ENCODE results near the gene PSENEN.

PSENEN gene

DNA sequence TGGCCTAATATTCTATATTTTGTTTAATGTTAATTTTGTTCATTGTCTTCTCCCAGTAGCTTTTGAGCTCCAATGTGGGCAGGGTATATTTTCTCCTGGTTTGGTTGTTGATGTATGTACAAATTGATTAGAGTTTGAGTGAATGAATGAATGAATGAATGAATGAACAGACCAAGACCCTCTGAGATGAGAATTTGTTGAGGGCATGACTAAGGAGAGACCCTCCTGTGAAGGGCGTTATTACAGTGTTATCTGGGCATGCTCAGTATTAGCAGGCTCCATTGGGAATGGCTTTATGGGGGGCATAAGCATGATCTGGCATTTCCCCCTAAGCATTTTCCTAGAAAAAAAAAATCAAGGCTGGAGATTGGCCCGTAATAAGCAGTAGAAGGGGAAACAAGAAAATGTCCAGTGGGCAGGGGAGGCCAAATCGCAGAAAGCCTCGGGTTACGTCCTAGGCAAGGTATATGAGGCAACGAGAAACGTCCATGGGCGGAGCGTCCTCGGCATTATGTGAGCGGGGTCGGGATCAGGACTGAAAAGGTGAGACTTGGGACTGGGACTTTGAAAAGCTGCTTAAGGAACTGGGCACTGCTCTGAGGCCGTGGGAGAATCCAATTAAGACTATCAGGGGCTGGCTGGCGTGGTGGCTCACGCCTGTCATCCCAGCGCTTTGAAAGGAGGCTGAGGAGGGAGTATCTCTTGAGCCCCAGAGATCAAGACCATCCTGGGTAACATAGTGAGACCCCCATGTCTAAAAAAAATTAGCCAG lies 29.0 kb downstream of the PSENEN start:
- DNase-seq = no peak

DNA sequence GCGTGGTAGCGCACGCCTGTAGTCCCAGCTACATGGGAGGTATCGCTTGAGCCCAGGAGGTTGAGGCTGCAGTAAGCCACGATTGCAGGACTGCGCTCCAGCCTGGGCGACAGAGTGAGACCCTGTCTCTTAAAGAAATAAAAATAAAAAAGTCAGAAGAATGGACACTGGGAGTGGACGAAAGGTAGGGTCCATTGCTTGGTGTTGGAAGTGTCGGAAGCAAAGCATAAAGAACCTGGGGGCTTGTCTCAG lies 29.5 kb downstream of the PSENEN start:
- DNase-seq = no peak

DNA sequence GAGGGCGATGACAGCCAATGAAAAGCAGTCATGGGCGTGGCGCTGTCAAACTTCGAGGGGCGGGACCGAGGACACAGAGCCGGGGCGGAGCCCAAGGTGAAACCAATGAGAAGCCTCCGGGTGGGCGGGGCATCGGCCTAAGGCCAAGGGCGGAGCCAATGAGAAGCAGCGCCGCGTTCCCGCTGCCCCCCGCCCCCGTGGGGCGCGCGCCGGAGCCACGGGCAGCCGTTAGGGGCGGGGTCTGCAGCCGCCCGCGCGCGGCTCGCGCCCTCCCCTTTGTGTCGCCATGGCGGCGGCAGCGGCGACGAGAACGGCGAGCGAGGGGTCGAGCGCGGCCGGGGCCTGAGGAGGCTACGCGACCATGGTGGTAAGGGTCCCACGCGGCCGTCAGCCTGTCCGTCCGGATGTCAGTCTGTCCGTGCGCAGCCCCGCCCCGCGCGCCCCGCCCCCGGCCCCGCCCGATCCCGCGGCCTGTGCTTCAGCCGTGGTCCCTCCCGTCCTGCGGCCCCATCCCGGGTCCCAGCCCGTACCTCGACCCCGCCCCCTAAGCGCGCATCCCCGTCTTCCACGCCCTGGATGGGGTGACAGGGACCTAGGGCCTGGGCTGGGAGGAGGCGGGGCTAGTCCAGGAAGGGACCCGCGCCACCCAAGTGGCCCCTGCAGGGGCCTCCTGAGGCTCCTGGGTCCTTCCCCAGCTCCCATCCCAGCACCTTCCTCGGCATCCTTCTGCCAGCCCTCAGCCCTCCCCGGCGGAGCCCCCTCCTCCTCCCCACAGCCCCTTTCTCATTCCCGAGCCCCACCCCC lies 30.0 kb downstream of the PSENEN start, which contains the start of gene ARHGAP33:
Gene ARHGAP33 (plus strand): TSS at position 267 of the 804 bp plus-strand sequence. CDS start 95 bp downstream, at position 362.
- DNase-seq = peak; percentile 100

DNA sequence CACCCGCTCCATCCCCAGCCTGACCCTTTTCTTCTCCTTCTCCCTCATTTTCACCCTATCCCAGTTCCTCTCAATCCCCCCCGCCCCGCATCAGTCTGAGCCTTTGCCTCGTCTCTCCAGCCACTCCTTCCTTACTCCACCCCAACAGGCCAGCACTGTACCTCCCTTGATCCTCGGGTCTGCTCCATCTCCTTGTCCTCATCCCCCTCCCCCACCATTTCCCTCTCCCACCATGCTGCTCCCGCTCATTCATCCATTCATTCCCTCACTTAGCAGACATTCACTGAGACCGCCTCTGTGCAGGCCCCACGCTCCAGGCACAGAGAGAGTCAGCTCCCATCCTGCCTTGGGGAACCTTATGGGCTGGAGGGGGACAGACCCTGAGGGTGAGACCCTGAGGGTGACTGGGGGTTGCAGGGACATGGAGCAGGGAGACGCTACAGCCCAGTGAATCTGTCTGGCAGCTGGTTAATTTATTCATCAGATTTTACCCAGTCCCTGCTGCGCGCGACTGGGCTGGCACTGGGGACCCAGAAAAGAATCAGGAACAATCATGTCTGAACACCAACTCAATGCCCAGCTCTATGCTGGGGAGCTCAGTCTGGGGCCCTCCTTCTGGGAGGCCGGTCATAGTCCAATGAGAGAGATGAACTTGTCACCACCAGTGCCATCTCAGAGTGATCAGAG lies 30.8 kb downstream of the PSENEN start:
- no peak for DNase-seq

DNA sequence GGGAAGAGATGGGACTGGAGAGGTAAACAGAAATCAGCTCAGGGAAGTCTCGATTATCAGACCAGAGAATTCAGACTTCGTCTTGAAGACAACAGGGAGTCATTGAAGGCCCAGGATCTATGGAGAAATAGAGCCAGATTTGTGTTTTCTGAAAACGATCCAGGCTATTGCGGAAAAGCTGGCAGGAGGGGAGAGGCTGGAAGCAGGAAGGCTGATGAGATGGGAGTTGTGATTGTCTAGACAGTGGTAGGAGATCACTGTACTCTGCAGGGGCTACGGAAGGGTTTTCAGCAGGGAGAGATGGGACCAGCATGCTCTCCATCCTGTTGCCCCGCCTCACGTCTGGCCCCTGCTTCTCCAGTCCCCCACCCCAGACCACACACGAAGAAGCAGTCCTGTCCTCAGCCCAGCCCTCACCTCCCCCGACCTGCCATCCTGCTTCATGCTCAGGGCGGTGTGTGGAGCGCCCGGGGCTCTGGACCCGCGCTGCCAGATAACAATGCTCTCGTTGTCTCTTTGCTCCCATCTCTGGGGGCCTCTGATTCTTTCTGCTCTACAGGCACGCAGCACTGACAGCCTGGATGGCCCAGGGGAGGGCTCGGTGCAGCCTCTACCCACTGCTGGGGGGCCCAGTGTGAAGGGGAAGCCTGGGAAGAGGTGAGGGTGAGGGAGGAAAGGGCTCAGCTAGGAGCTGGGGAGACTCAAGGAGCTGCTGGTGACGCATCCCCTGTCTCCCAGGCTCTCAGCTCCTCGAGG lies 31.8 kb downstream of the PSENEN start:
- DNase-seq = no peak

DNA sequence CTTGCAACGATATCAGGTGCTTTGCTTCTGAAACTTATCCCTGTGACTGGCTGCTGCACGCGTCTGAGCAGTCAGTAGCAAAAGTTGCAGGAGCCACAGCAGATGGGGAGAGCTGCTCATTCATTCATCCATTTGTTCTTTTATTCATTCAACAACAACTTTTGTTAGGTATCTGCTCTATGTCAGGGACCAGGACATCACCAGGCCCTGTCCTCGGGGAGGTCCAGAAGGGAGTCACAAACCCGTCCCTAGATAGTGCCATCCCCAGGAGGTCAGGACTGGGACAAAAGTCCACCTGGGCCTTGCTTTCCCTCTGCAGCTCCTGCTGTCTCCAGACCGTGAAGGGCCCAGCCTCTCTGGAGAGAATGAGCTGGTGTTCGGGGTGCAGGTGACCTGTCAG lies 32.5 kb downstream of the PSENEN start:
- no peak for DNase-seq

DNA sequence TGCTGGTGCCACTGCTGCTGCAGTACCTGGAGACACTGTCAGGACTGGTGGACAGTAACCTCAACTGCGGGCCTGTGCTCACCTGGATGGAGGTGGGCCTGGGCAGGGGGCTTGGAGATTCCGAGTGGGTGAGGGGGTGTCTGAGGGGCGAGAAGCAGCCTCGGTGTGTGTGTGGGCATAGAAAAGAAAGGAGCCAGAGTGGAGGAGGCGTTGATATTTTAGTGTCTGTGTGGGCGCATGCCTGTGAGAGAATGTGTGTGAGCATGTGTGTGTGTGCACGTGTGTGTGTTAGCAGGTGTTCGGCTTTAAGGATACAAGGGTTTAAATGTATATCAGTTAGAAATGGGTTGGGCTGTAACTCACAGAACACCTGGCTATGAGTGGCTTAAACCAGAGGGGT lies 33.6 kb downstream of the PSENEN start:
- DNase-seq = no peak

DNA sequence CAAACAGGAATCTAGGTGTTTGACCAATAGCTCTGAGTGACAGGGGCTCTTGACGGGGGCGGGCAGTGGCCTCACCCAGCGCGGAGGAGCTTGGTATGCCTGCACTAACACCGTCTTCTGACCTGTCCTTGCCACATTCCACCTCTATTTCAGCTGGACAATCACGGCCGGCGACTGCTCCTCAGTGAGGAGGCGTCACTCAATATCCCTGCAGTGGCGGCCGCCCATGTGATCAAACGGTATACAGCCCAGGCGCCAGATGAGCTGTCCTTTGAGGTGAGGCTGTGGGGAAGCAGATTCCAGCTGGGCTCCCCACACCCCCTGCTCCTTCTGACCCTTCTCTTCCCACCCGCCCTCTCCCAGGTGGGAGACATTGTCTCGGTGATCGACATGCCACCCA lies 34.6 kb downstream of the PSENEN start:
- DNase-seq = no peak

DNA sequence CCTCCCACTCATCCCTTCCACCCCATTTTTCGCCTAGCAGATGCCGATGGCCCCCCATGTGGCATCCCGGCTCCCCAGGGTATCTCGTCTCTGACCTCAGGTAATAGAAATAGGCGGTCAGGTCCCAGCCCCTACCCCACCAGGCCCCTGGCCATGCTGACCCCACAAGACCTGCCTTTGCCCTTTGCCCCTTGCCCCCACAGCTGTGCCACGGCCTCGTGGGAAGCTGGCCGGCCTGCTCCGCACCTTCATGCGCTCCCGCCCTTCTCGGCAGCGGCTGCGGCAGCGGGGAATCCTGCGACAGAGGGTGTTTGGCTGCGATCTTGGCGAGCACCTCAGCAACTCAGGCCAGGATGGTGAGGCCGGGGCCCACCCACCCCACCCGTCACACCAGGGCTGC lies 35.3 kb downstream of the PSENEN start:
- DNase-seq = no peak

DNA sequence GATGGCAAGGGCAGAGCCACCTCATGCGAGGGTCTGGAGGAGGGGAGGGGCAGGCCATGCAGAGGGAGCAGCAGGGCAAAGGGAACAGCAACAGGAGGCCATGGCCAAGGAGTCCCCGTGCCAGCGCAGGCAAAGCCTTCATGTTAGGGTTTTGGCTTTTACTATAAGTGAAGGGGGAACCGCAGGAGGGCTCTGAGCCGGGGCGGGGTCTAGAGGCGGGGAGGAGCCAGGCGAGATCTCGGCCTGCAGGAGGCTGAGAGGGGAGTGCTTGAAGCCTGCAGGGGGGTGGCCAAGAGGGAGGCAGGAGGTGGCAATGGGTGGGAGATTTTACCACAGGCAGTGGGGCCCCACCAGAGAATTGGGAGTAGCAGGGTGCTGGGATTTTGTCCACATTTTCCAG lies 36.2 kb downstream of the PSENEN start:
- no peak for DNase-seq

DNA sequence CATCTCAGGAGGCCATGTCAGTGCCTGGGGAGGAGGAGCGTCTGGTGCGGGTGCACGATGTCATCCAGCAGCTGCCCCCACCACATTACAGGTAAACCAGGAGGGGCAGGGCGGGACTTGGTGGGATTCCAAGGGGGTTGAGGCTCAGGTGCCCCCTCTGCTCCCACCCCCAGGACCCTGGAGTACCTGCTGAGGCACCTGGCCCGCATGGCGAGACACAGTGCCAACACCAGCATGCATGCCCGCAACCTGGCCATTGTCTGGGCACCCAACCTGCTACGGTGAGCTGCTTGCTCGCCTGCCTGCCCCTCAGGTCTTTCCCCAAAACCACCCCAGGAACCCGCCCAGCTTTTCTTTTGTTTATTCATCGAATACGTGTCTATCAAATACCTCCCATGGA lies 37.1 kb downstream of the PSENEN start:
- DNase-seq = no peak

DNA sequence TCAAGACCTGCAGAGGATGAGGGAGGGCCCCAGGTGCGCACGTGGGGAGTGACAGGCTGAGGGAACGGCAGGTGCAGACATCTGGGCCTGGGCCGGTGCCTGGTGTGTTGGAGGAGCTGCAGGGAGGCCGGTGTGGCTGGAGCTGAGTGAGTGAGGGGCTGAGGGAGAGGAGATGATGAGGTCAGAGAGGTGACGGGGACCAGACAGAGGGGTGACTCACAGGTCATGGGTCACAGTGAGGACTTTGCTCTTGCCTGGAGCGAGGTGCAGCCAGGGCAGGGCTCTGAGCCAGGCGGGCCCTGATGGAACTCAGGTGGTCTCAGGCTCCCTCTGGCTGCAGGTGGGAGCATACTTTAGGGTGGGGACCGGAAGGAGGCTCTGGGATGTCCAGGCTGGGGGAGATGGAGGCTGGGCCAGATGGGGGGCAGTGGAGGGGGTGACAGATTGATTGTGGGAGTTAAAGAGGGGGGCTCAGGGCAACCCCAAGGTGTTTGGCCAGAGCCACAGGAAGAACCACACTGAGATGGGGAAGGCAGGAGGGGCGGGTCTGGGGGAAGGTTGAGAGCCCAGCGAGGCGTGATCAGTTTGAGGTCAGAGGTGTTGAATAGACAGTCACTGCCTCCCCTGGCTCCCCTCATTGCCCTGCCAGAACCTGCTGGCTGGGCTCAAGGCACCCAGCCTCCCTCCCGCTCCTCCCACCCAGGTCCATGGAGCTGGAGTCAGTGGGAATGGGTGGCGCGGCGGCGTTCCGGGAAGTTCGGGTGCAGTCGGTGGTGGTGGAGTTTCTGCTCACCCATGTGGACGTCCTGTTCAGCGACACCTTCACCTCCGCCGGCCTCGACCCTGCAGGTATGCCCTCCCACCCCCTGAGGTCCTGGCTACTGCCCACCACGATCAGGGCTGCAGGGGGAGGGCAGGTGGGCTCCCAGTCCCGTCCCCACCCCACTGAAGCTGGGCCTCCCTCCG lies 38.3 kb downstream of the PSENEN start:
- DNase-seq = no peak

DNA sequence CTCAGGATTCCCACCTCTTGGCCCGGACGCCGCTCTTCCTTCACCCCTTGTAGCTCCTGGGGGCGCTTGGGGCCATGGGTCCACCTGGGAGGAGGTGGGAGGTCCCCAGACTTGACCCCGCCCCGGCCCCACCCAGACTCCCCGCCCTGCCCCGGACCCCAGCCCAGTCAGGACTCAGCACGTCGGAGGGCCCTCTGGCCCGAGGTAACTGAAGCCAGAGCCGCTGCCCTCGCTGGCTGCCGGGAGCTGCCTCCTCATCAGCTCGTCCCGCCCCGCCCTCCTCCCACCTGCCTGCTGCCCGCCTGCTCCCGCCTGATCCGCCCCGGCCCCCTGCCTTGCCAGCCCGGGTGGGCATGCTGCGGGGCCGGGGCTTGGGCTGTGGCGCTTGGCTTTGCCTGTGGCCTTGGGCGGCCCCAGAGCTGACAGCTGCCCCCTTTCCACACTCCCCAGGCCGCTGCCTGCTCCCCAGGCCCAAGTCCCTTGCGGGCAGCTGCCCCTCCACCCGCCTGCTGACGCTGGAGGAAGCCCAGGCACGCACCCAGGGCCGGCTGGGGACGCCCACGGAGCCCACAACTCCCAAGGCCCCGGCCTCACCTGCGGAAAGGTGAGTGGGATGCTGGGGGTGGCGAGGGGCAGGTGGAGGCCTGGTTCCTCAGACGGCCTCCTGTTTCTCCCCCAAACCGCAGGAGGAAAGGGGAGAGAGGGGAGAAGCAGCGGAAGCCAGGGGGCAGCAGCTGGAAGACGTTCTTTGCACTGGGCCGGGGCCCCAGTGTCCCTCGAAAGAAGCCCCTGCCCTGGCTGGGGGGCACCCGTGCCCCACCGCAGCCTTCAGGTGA lies 39.3 kb downstream of the PSENEN start:
- no peak for DNase-seq

DNA sequence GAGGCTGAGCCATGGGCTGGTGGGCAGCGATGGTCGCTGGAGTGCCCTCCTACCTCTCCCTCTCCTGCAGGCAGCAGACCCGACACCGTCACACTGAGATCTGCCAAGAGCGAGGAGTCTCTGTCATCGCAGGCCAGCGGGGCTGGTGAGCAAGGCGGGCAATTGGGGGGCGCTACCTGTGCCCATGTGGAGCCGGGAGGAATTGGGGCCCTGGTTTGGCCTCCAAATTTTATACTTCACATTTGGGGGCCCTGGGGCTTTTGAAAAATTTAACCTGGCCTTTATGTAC lies 39.8 kb downstream of the PSENEN start:
- no peak for DNase-seq

DNA sequence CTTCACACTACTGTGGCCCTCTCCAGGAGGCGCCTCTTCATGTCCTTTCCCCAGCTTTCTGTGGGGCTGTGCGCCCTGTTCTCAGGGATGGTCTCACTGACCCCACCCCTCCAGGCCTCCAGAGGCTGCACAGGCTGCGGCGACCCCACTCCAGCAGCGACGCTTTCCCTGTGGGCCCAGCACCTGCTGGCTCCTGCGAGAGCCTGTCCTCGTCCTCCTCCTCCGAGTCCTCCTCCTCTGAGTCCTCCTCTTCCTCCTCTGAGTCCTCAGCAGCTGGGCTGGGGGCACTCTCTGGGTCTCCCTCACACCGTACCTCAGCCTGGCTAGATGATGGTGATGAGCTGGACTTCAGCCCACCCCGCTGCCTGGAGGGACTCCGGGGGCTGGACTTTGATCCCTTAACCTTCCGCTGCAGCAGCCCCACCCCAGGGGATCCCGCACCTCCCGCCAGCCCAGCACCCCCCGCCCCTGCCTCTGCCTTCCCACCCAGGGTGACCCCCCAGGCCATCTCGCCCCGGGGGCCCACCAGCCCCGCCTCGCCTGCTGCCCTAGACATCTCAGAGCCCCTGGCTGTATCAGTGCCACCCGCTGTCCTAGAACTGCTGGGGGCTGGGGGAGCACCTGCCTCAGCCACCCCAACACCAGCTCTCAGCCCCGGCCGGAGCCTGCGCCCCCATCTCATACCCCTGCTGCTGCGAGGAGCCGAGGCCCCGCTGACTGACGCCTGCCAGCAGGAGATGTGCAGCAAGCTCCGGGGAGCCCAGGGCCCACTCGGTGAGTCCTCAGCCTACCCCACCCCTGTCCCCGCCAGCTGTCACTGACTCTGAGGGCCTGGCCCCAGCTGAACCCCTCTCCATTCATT lies 41.1 kb downstream of the PSENEN start:
- DNase-seq = no peak

DNA sequence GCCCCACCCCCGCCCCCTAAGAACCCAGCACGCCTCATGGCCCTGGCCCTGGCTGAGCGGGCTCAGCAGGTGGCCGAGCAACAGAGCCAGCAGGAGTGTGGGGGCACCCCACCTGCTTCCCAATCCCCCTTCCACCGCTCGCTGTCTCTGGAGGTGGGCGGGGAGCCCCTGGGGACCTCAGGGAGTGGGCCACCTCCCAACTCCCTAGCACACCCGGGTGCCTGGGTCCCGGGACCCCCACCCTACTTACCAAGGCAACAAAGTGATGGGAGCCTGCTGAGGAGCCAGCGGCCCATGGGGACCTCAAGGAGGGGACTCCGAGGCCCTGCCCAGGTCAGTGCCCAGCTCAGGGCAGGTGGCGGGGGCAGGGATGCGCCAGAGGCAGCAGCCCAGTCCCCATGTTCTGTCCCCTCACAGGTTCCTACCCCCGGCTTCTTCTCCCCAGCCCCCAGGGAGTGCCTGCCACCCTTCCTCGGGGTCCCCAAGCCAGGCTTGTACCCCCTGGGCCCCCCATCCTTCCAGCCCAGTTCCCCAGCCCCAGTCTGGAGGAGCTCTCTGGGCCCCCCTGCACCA lies 41.9 kb downstream of the PSENEN start:
- no peak for DNase-seq

DNA sequence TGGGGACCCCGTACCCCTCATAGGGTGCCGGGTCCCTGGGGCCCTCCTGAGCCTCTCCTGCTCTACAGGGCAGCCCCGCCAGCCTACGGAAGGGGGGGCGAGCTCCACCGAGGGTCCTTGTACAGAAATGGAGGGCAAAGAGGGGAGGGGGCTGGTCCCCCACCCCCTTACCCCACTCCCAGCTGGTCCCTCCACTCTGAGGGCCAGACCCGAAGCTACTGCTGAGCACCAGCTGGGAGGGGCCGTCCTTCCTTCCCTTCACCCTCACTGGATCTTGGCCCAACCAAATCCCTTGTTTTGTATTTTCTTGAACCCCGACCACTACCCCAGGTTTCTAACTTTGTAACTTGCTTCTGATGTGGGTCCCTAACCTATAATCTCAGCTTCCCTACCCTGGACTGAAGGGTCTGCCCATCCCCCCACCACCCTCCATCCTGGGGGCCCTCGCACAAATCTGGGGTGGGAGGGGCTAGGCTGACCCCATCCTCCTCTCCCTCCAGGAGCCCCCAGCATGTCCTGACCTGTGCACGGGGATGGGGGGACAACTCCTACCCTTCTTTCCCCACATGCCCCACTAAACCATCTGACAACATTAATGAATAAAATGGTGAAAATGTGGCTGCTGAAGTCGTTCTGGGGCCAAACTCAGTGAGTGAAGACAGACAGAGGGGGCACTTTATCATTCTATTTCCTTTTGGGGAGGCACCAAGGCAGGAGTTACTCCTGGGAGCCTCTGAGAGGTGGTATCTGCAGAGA lies 42.9 kb downstream of the PSENEN start:
- DNase-seq = no peak

DNA sequence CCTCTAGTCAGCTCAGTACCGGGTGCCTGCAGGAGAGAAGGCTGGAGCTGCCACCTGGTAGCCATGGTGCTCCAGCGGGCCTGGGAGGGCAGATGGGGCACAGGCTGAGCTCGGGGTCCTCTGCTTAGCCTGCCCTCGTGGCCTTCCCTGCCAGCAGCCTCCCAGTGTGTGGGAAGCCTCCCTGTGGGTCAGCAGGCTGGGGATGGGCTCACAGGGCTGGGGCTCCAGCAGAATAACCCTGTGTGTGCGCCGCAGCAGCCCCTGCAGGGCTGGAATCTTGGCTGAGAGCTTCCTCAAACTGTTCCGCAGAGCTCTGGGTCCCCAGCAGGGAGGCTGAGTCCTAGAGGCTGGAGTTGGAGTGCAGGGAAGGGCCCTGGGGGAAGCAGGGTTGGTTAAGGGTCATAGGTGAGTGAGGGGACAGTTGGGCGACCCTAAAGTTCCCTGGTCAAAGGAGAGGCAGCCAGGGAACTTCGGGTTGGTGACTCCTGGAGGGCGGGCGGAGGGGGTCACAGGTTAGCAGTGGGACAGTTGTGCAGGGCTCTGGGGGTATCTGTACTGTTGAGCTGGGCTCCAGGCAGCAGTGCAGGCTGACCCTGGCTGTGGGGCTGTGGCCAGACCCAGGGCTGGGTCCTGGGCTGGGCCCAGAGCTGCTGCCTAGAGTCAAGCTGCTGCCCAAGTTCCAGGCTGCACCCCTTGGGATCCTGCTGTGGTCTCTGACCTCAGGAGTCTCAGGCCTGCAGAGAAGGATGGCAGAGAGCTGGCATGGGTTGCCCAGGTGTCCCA lies 43.9 kb downstream of the PSENEN start:
- no peak for DNase-seq
